Suprapubic skin (tissue), 4 donors: Measurements from ENCODE around the gene ABCG4.

ENCODE experiments used
- CTCF ChIP-seq, 2 donors: fragments of 200-600 bp in 1 of 2; fragments of 450-650 bp in 1 of 2; sonication (generic) in 1 of 2; IDR thresholded peaks; one replicate each; pipeline ENCODE4 v1.5.1; 2016 to 2019; ENCODE audit warnings: antibody characterized with exemption in 2 of 2, mild to moderate bottlenecking in 1 of 2, moderate library complexity in 1 of 2
- EP300 ChIP-seq: sonication (generic); formaldehyde crosslinking; IDR thresholded peaks from one replicate; pipeline ENCODE4 v1.6.1; 2017; ENCODE audit warnings: antibody characterized with exemption
- POLR2A ChIP-seq, 2 donors: fragments of 450-650 bp; IDR thresholded peaks; one replicate each; pipeline ENCODE4 v1.6.1; 2017; ENCODE audit warnings: antibody characterized with exemption in 2 of 2, mild to moderate bottlenecking in 2 of 2, moderate library complexity in 2 of 2
- POLR2AphosphoS5 ChIP-seq, 3 donors: sonication (generic); formaldehyde crosslinking; IDR thresholded peaks; one replicate each; pipeline ENCODE4 v1.6.1; 2017; ENCODE audit warnings: antibody characterized with exemption in 3 of 3

- TF ChIP-seq CTCF (IDR thresholded peaks at IDR 0.05): no peak
- TF ChIP-seq POLR2A (IDR thresholded peaks at IDR 0.05): no peak
- TF ChIP-seq EP300: no peak
- no peak for TF ChIP-seq POLR2AphosphoS5 (IDR thresholded peaks at IDR 0.05)
Measured at GRCh38 chr11:119115484-119116234, 33.2 kb upstream of the ABCG4 start.
